ENCODE data around the gene HOATZ. TPM values are rescaled to one million over a fixed set of nuclear protein-coding genes. Genes with fewer than 3 reads are reported as not detected.

Gene HOATZ
- polyA plus RNA-seq, 6 donors from 2014 or later = not detected

GRCh38 chr11:111561791-111562325, 47.3 kb downstream of the HOATZ start:
- no peaks in the 10 kb centered on the region for H3K4me1 Mint-ChIP-seq
- peaks cover 0 to 7% (median 0%) of the 10 kb centered on the region in 3 donors for H3K27me3 Mint-ChIP-seq
- no peak overlapping the region for H3K4me3 Mint-ChIP-seq
- H3K9me3 Mint-ChIP-seq = peaks cover 0 to 4% (median 3%) of the 10 kb centered on the region in 7 donors
- H3K36me3 Mint-ChIP-seq = no peaks in the 10 kb centered on the region
- no peak for DNase-seq
- no peak overlapping the region for H3K27ac Mint-ChIP-seq
- ATAC-seq (ENCODE audit: low read depth in 2 of 2) = no peak

- H3K36me3 Mint-ChIP-seq = no peaks in the 10 kb centered on the region
- no peaks in the 10 kb centered on the region for H3K4me1 Mint-ChIP-seq
- DNase-seq = no peak
- no peaks in the 10 kb centered on the region for H3K27me3 Mint-ChIP-seq
- no peak for ATAC-seq (ENCODE audit: low read depth in 2 of 2)
- no peak overlapping the region for H3K4me3 Mint-ChIP-seq
- H3K27ac Mint-ChIP-seq = no peak overlapping the region
- H3K9me3 Mint-ChIP-seq = no peaks in the 10 kb centered on the region
Observed at GRCh38 chr11:111562692-111563389, 48.3 kb downstream of the HOATZ start.

DNA sequence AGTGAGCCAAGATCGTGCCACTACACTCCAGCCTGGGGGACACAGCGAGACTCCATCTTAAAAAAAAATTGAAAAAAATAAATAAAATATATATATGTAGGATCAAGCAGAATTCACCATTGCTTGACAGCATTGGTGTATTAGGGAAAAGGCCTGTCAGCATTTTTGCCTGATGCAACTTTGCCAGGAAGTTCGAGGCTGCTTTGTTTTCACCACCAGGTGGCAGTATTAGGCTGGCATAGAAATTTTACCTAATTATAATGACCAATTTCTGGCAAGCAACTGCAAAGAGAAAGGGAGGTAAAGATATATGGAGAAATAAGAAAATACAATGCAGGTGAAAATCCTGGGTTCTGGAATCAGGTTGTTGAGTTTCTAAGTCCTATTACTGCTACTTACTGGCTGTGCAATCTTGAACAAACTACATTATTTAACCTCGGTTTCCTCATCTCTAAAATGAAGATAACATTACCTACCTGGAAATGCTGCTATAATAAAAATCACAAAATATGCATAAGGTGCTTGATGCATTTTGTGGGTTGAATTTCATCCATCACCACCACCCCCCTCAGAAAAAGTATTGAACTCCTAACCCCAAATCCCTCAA, 50.6 kb downstream of the HOATZ start:
- DNase-seq (peak; percentile 57), ATAC-seq (ENCODE audit: low read depth in 2 of 2) (no peak)
- H3K4me3 Mint-ChIP-seq = no peak overlapping the region
- H3K27me3 Mint-ChIP-seq = no peaks in the 10 kb centered on the region
- H3K4me1 Mint-ChIP-seq = no peaks in the 10 kb centered on the region
- no peaks in the 10 kb centered on the region for H3K9me3 Mint-ChIP-seq
- H3K27ac Mint-ChIP-seq = peak overlapping the region in 1 of 6 donors; percentile 18
- H3K36me3 Mint-ChIP-seq = no peaks in the 10 kb centered on the region

- H3K27me3 Mint-ChIP-seq = peaks cover 0 to 6% (median 0%) of the 10 kb centered on the region in 3 donors
- H3K4me1 Mint-ChIP-seq = no peaks in the 10 kb centered on the region
- H3K27ac Mint-ChIP-seq = peak overlapping the region in 1 of 6 donors; percentile 63
- no peak overlapping the region for H3K4me3 Mint-ChIP-seq
- DNase-seq (no peak), ATAC-seq (ENCODE audit: low read depth in 2 of 2) (no peak)
- no peaks in the 10 kb centered on the region for H3K9me3 Mint-ChIP-seq
- H3K36me3 Mint-ChIP-seq = no peaks in the 10 kb centered on the region
Observed at GRCh38 chr11:111566324-111566723, 51.7 kb downstream of the HOATZ start.

GRCh38 chr11:111569476-111569875, 54.9 kb downstream of the HOATZ start:
- DNase-seq = no peak
- H3K4me1 Mint-ChIP-seq = no peaks in the 10 kb centered on the region
- ATAC-seq (ENCODE audit: low read depth in 2 of 2) = no peak
- H3K27ac Mint-ChIP-seq = no peak overlapping the region
- no peaks in the 10 kb centered on the region for H3K9me3 Mint-ChIP-seq
- no peak overlapping the region for H3K4me3 Mint-ChIP-seq
- H3K36me3 Mint-ChIP-seq = no peaks in the 10 kb centered on the region
- H3K27me3 Mint-ChIP-seq = peaks cover 0 to 11% (median 0%) of the 10 kb centered on the region in 3 donors

GRCh38 chr11:111570796-111571195, 56.2 kb downstream of the HOATZ start:
- ATAC-seq (ENCODE audit: low read depth in 2 of 2) = no peak
- Mint-ChIP-seq H3K36me3 (no peaks in the 10 kb centered on the region), H3K4me1 (no peaks in the 10 kb centered on the region), H3K27me3 (peaks cover 0 to 11% (median 0%) of the 10 kb centered on the region in 3 donors), H3K27ac (no peak overlapping the region), H3K9me3 (no peaks in the 10 kb centered on the region), H3K4me3 (no peak overlapping the region)
- no peak for DNase-seq

DNA sequence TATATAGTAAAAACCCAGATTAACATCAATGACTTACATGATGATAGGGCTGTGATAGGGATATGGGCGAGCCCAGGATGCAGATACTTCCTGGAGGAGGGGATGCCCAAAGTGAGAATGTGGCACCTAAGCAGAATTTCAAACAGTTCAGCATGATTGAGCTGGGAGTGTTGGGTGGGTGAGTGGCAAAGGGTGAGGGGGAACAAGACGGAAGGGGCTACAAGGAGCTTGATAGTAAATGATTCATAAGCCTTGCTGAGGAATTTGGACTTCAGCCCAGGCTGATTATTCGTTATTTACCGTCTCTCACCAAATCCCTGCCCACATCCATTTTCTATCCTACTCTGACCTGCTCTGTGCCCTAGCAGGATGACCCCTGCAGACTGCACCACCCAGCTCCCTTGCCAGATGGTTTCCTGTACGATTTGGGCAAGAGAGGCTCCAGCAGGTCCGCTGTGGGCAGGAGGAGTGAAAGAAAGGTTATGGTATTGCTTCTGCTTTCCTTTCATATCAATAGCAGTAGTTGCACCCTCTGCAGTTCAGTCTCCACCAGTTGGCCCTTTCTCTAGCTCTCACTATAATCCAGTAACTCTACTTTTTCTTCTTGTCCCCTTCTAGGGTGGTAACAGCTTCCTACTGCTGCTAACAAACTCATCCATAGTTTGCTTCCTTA, 57.4 kb downstream of the HOATZ start:
- peaks cover 0 to 11% (median 0%) of the 10 kb centered on the region in 3 donors for H3K27me3 Mint-ChIP-seq
- no peaks in the 10 kb centered on the region for H3K36me3 Mint-ChIP-seq
- H3K9me3 Mint-ChIP-seq = no peaks in the 10 kb centered on the region
- H3K4me1 Mint-ChIP-seq = no peaks in the 10 kb centered on the region
- H3K27ac Mint-ChIP-seq = peak overlapping the region in 1 of 6 donors; percentile 1
- ATAC-seq (ENCODE audit: low read depth in 2 of 2) (no peak), DNase-seq (no peak)
- H3K4me3 Mint-ChIP-seq = no peak overlapping the region

GRCh38 chr11:111572581-111572980, 58.0 kb downstream of the HOATZ start:
- Mint-ChIP-seq H3K27me3 (peaks cover 0 to 11% (median 0%) of the 10 kb centered on the region in 3 donors), H3K4me1 (no peaks in the 10 kb centered on the region), H3K36me3 (no peaks in the 10 kb centered on the region), H3K9me3 (no peaks in the 10 kb centered on the region), H3K4me3 (no peak overlapping the region), H3K27ac (peak overlapping the region in 3 of 6 donors; percentile 1 to 16 (median 9))
- ATAC-seq (ENCODE audit: low read depth in 2 of 2) (no peak), DNase-seq (no peak)

DNA sequence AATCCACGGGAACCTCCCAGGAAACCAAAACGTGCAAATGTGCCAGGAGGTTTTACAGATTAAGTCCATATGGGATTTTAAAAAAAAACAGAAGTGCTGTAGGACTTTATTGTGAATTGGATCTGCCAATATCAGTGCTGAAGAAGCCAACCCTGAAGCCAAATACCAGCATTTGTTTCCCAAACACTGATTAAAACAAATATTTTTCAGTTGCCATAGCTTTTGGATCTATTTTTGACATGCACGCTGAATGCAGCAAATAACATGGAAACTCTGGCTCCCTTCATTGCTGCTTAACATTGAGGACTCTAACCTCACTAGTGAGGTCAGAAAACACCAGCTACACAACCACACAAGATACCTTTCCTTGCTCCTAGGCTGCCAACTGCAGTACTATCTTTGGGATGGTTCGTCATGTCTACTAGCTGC, 59.3 kb downstream of the HOATZ start:
- H3K4me3 Mint-ChIP-seq = no peak overlapping the region
- no peaks in the 10 kb centered on the region for H3K36me3 Mint-ChIP-seq

GRCh38 chr11:111574373-111575225, 60.0 kb downstream of the HOATZ start:
- H3K4me3 Mint-ChIP-seq = peak overlapping the region; percentile 33 to 87 (median 57)
- H3K27me3 Mint-ChIP-seq = peaks cover 0 to 11% (median 0%) of the 10 kb centered on the region in 3 donors
- H3K9me3 Mint-ChIP-seq = no peaks in the 10 kb centered on the region
- peak overlapping the region in 3 of 6 donors; percentile 3 to 67 (median 6) for H3K27ac Mint-ChIP-seq
- no peaks in the 10 kb centered on the region for H3K36me3 Mint-ChIP-seq
- DNase-seq = no peak
- H3K4me1 Mint-ChIP-seq = no peaks in the 10 kb centered on the region
- peak; percentile 25 to 37 for ATAC-seq (ENCODE audit: low read depth in 2 of 2)

More for the DNA sequence above, 59.3 kb downstream of the HOATZ start:
- Mint-ChIP-seq H3K27me3 (peaks cover 0 to 11% (median 0%) of the 10 kb centered on the region in 3 donors), H3K4me1 (no peaks in the 10 kb centered on the region), H3K27ac (no peak overlapping the region), H3K9me3 (no peaks in the 10 kb centered on the region)
- DNase-seq = no peak
- no peak for ATAC-seq (ENCODE audit: low read depth in 2 of 2)

DNA sequence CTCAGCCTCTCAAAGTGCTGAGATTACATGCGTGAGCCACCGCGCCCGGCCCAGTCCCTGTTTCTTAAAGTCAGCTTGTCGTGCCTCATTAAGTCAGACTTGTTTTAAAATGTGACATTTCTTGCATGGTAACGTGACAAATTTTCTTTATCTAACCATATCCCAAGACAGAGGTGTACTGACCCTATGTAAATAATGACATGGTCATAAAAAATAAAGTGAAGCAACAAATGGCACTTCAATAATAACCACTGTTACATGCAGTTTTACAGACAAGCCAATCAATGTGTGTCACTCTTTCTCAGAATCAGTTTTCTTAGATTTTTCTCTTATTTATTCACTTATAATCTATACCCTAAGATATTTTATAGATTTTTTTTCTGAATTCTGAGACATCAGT, 61.2 kb downstream of the HOATZ start:
- ATAC-seq (ENCODE audit: low read depth in 2 of 2) (no peak), DNase-seq (no peak)
- H3K27ac Mint-ChIP-seq = no peak overlapping the region
- no peaks in the 10 kb centered on the region for H3K4me1 Mint-ChIP-seq
- no peak overlapping the region for H3K4me3 Mint-ChIP-seq
- no peaks in the 10 kb centered on the region for H3K36me3 Mint-ChIP-seq
- peaks cover 0 to 11% (median 0%) of the 10 kb centered on the region in 3 donors for H3K27me3 Mint-ChIP-seq
- H3K9me3 Mint-ChIP-seq = no peaks in the 10 kb centered on the region

DNA sequence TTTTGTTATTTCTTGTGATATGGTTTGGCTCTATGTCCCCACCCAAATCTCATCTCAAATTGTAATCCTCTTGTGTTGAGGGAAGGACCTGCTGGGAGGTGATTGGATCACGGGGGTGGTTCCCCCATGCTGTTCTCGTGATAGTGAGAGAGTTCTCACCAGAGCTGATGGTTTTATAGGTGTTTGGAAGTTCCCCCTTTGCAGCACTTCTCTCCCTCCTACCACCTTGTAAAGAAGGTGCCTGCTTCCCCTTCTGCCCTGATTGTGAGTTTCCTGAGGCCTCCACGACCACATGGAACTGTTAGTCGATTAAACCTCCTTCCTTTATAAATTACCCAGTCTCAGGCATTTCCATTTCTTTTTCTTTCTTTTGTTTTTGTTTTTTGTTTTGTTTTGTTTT, 63.2 kb downstream of the HOATZ start:
- Mint-ChIP-seq H3K27ac (peak overlapping the region in 1 of 6 donors; percentile 83), H3K9me3 (no peaks in the 10 kb centered on the region), H3K27me3 (no peaks in the 10 kb centered on the region), H3K36me3 (no peaks in the 10 kb centered on the region), H3K4me3 (no peak overlapping the region), H3K4me1 (no peaks in the 10 kb centered on the region)
- ATAC-seq (ENCODE audit: low read depth in 2 of 2) (peak in 1 of 2 donors; percentile 20), DNase-seq (no peak)

DNA sequence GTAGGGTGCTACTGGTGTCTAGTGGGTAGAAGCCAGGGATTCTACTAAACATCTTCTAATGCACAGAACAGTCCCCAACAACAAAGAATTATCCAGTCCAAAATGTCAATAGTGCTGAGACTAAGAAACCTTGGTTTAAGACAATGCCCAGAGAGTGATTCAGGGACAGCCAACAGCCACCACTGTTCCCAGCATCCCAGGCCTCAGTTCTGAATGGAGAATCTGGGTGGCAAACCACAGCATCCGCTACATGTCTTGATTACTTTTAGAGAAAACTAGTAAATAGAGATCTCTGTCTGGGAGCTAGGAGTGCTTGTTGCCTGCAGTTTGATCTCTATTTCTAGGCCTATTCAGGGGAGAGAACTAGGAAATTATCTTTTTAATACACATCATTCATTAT, 66.8 kb downstream of the HOATZ start:
- Mint-ChIP-seq H3K4me3 (peak overlapping the region in 1 of 8 donors; percentile 3), H3K27ac (no peak overlapping the region), H3K36me3 (no peaks in the 10 kb centered on the region), H3K27me3 (no peaks in the 10 kb centered on the region), H3K4me1 (peaks cover 0 to 6% (median 0%) of the 10 kb centered on the region in 3 donors), H3K9me3 (no peaks in the 10 kb centered on the region)
- DNase-seq = no peak
- no peak for ATAC-seq (ENCODE audit: low read depth in 2 of 2)
